Sigmoid colon (tissue), 7 donors: ENCODE measurements around the gene POLD2. TPM values are rescaled to one million over a fixed set of nuclear protein-coding genes. Genes with fewer than 3 reads are reported as not detected.

Source experiments
- DNase-seq: peaks from one replicate; pipeline ENCODE4 v3.0.0-alpha.2; 2019
- H3K27ac ChIP-seq, 4 donors: fragments of 200-600 bp; sonication (generic); one replicate each; pipeline ENCODE4 v1.5.1; 2016 to 2019; ENCODE audit warnings: mild to moderate bottlenecking in 1 of 4
- H3K27me3 ChIP-seq, 3 donors: fragments of 200-600 bp; sonication (generic); one replicate each; pipeline ENCODE4 v1.5.1; 2019; ENCODE audit warnings: mild to moderate bottlenecking in 1 of 3
- H3K36me3 ChIP-seq, 4 donors: fragments of 200-600 bp; sonication (generic); one replicate each; pipeline ENCODE4 v1.5.1; 2016 to 2019
- H3K4me1 ChIP-seq, 4 donors: fragments of 200-600 bp; sonication (generic); one replicate each; pipeline ENCODE4 v1.5.1; 2017 to 2019
- H3K4me3 ChIP-seq, 4 donors: fragments of 200-600 bp; sonication (generic); one replicate each; pipeline ENCODE4 v1.5.1; 2017 to 2019; ENCODE audit warnings: mild to moderate bottlenecking in 2 of 4, moderate library complexity in 1 of 4
- H3K9me3 ChIP-seq, 4 donors: fragments of 200-600 bp in 3 of 4; sonication (generic) in 3 of 4; one replicate each; pipeline versions ENCODE4 v1.5.1 to v1.6.1; 2013 to 2019
- CTCF ChIP-seq, 4 experiments: fragments of 450-650 bp in 3 of 4; fragments of 200-600 bp in 1 of 4; IDR thresholded peaks; one replicate each; pipeline ENCODE4 v1.5.1; 2016 to 2019; ENCODE audit warnings: antibody characterized with exemption in 4 of 4, mild to moderate bottlenecking in 3 of 4, moderate library complexity in 2 of 4
- EP300 ChIP-seq, 4 donors: sonication (generic); formaldehyde crosslinking; IDR thresholded peaks; one replicate each; pipeline ENCODE4 v1.6.1; 2017; ENCODE audit warnings: antibody characterized with exemption in 4 of 4
- POLR2A ChIP-seq, 2 donors: fragments of 450-650 bp; IDR thresholded peaks; one replicate each; pipeline ENCODE4 v1.6.1; 2016; ENCODE audit warnings: antibody characterized with exemption in 2 of 2, mild to moderate bottlenecking in 2 of 2, moderate library complexity in 2 of 2
- POLR2AphosphoS5 ChIP-seq, 4 donors: sonication (generic); formaldehyde crosslinking; IDR thresholded peaks; one replicate each; pipeline ENCODE4 v1.6.1; 2017; ENCODE audit warnings: antibody characterized with exemption in 4 of 4
- WGBS, 2 donors: extraction: QIAGEN DNeasy Blood & Tissue Kit; methylation state at CpG; one replicate each; pipeline ENCODE4 v1.1.7; 2013; 5-methylcytosine and 5-hydroxymethylcytosine counted together
- intact Hi-C: fragments of 100-400 bp; cut with DNase I; formaldehyde crosslinking; loops from one replicate; pipeline ENCODE4 v1.15.1; 2023
- polyA plus RNA-seq, 3 donors: library from polyadenylated mRNA; stranded (reverse); fragments of 200-250 nt; gene quantifications; one replicate each; pipeline ENCODE4 v1.2.3, GENCODE V29; 2013
- total RNA-seq, 4 donors: library from RNA; depleted of rRNA; stranded (reverse); fragments of >200 nt; gene quantifications; one replicate each; pipeline ENCODE4 v1.1.0, GENCODE V29; 2016
- donor health status: healthy with polysubstance abuse.
- donor health status: Bipolar disorder and iron deficiency.
- donor health status: healthy.

The POLD2 gene
- total and polyA plus RNA-seq, 7 donors: 20.3 to 91.2 (median 35.4) TPM

GRCh38 chr7:44159824-44160630 lies 36.7 kb upstream of the POLD2 start:
- no peaks in the 10 kb centered on the region for H3K9me3 ChIP-seq
- no peaks in the 10 kb centered on the region for H3K4me1 ChIP-seq
- DNase-seq: no peak
- no peaks in the 10 kb centered on the region for H3K27me3 ChIP-seq
- no peaks in the 10 kb centered on the region for H3K36me3 ChIP-seq
- TF ChIP-seq CTCF (IDR thresholded peaks at IDR 0.05): no peak
- no peak for TF ChIP-seq POLR2AphosphoS5 (IDR thresholded peaks at IDR 0.05)
- TF ChIP-seq POLR2A (IDR thresholded peaks at IDR 0.05): no peak
- no peak for TF ChIP-seq EP300 (IDR thresholded peaks at IDR 0.05)
- WGBS, 2 donors: 91 to 94% methylated on average over 5 of the region's 5 CpGs
- intact Hi-C loops: no loop called here
- no peak overlapping the region for H3K4me3 ChIP-seq
- H3K27ac ChIP-seq: no peak overlapping the region

GRCh38 chr7:44158873-44159631 lies 35.7 kb upstream of the POLD2 start:
- Histone ChIP-seq H3K4me1 (no peaks in the 10 kb centered on the region), H3K4me3 (no peak overlapping the region), H3K27ac (no peak overlapping the region), H3K36me3 (no peaks in the 10 kb centered on the region), H3K27me3 (no peaks in the 10 kb centered on the region), H3K9me3 (no peaks in the 10 kb centered on the region)
- intact Hi-C loops: no loop called here
- DNase-seq: no peak
- 93 to 95% methylated on average over 12 of the region's 12 CpGs for WGBS, 2 donors
- TF ChIP-seq EP300 (IDR thresholded peaks at IDR 0.05) (no peak), POLR2AphosphoS5 (IDR thresholded peaks at IDR 0.05) (no peak), CTCF (IDR thresholded peaks at IDR 0.05) (no peak), POLR2A (IDR thresholded peaks at IDR 0.05) (no peak)

DNA sequence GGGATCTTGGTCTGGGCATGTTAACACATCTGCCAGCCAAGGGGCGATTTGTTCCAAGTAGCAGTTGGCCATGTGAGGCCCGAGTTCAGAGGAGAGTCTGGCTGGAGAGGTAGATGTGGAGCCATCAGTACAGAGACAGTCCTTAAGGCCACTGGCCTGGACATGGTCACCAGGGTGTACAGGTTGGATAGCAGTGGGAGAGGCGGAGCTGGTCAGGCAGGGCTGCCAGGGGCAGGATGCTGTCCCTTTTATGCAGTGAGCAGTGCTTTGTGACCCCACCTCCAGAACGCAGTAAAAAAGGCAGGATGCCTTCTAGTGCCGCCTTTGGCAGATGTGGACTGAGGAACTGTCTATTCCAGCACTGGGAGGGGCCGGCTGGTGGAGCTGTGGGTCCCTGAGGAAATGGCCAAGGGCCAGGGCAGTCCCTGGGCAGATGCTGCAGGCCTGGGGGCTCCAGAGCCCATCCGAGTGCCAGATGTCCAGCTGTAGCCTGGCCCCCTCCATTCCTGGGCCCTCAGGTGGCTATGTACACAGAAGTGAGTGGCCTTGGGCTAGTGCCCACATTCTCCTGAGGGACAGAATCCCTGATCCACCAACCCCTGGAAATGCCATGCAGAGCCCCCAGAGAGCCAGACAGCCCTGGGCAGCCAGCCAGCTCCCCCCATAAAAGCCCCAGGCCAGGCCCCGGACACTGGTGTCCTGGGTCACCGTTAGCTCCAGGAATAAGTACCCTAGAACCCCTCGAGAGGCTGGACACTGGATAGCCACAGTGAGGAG lies 34.9 kb upstream of the POLD2 start:
- WGBS, 2 donors: 75 to 83% methylated on average over 10 of the region's 10 CpGs
- intact Hi-C loops: no loop called here
- no peak for DNase-seq
- Histone ChIP-seq H3K36me3 (no peaks in the 10 kb centered on the region), H3K27me3 (no peaks in the 10 kb centered on the region), H3K4me3 (no peak overlapping the region), H3K9me3 (no peaks in the 10 kb centered on the region), H3K27ac (no peak overlapping the region), H3K4me1 (no peaks in the 10 kb centered on the region)
- TF ChIP-seq POLR2A (IDR thresholded peaks at IDR 0.05) (no peak), EP300 (IDR thresholded peaks at IDR 0.05) (no peak)

GRCh38 chr7:44157116-44158080 lies 34.0 kb upstream of the POLD2 start:
- no peak for DNase-seq
- Histone ChIP-seq H3K4me1 (no peaks in the 10 kb centered on the region), H3K4me3 (no peak overlapping the region), H3K36me3 (no peaks in the 10 kb centered on the region), H3K27ac (no peak overlapping the region), H3K27me3 (no peaks in the 10 kb centered on the region), H3K9me3 (no peaks in the 10 kb centered on the region)
- intact Hi-C loops: no loop called here
- WGBS, 2 donors: 85 to 86% methylated on average over 15 of the region's 15 CpGs
- no peak for TF ChIP-seq EP300 (IDR thresholded peaks at IDR 0.05)
- no peak for TF ChIP-seq CTCF (IDR thresholded peaks at IDR 0.05)
- no peak for TF ChIP-seq POLR2A (IDR thresholded peaks at IDR 0.05)
- no peak for TF ChIP-seq POLR2AphosphoS5 (IDR thresholded peaks at IDR 0.05)
